GM21367 (cell line): ENCODE measurements around the gene BICRA.
"Not testable (repeated sequence)": the region's sequence is repeated elsewhere in the genome, so short reads cannot be mapped to it uniquely, and the experiment has no call there.

ENCODE experiments used
- ATAC-seq: cut with Tn5 transposase; IDR thresholded peaks from one replicate; pipeline ENCODE4 v1.9.1; 2021; ENCODE audit not compliant: unreplicated experiment

BICRA gene

GRCh38 chr19:47608969-47609905 is at the start of gene BICRA:
Gene BICRA (plus strand): TSS chr19:47609134. CDS start chr19:47673575, 64,441 bp downstream.
- ATAC-seq: no peak

GRCh38 chr19:47560999-47561398 is 47.9 kb upstream of the BICRA start:
- no peak for ATAC-seq

- ATAC-seq: no peak
Observed at GRCh38 chr19:47561440-47562057, 47.4 kb upstream of the BICRA start.

GRCh38 chr19:47564081-47564480 is 44.9 kb upstream of the BICRA start:
- ATAC-seq: no peak

- no peak for ATAC-seq
Observed at GRCh38 chr19:47569331-47569730, 39.6 kb upstream of the BICRA start.

- ATAC-seq: no peak
Observed at GRCh38 chr19:47572635-47573034, 36.3 kb upstream of the BICRA start.

- no peak for ATAC-seq
Observed at GRCh38 chr19:47573071-47574026, 35.6 kb upstream of the BICRA start, which contains the start of gene ZNF541. Gene ZNF541 (minus strand): TSS chr19:47573148. CDS start chr19:47555856, 17,292 bp downstream.

GRCh38 chr19:47580397-47580796 is 28.5 kb upstream of the BICRA start:
- no peak for ATAC-seq

GRCh38 chr19:47581605-47582319 is 27.2 kb upstream of the BICRA start:
- no peak for ATAC-seq

- no peak for ATAC-seq
Observed at GRCh38 chr19:47582320-47582909, 26.5 kb upstream of the BICRA start.

GRCh38 chr19:47583161-47583560 is 25.8 kb upstream of the BICRA start:
- not testable (repeated sequence) for ATAC-seq

- ATAC-seq: no peak
Observed at GRCh38 chr19:47587295-47587694, 21.6 kb upstream of the BICRA start.

- ATAC-seq: no peak
Observed at GRCh38 chr19:47589824-47590223, 19.1 kb upstream of the BICRA start.

- ATAC-seq: no peak
Observed at GRCh38 chr19:47593860-47594259, 15.1 kb upstream of the BICRA start.

GRCh38 chr19:47595944-47596343 is 13.0 kb upstream of the BICRA start:
- no peak for ATAC-seq

GRCh38 chr19:47598407-47599349 is 10.3 kb upstream of the BICRA start:
- ATAC-seq: no peak

- not testable (repeated sequence) for ATAC-seq
Observed at GRCh38 chr19:47599671-47600245, 9.2 kb upstream of the BICRA start.
